HG02885 (cell line): ENCODE data around the gene CASP14.
"Not testable (repeated sequence)": the region's sequence is repeated elsewhere in the genome, so short reads cannot be mapped to it uniquely, and the experiment has no call there.

Source experiments
- ATAC-seq: cut with Tn5 transposase; IDR thresholded peaks from one replicate; pipeline ENCODE4 v1.9.1; 2021; ENCODE audit warnings: mild to moderate bottlenecking; ENCODE audit not compliant: unreplicated experiment, poor library complexity

Gene CASP14

GRCh38 chr19:15070386-15070785 lies 21.1 kb downstream of the CASP14 start:
- not testable (repeated sequence) for ATAC-seq

- ATAC-seq: no peak
Observed at GRCh38 chr19:15072930-15073647, 23.8 kb downstream of the CASP14 start.

GRCh38 chr19:15074371-15074770 lies 25.1 kb downstream of the CASP14 start:
- ATAC-seq: no peak

GRCh38 chr19:15075806-15076205 lies 26.5 kb downstream of the CASP14 start:
- no peak for ATAC-seq

GRCh38 chr19:15080002-15080401 lies 30.7 kb downstream of the CASP14 start:
- ATAC-seq: not testable (repeated sequence)

GRCh38 chr19:15081911-15082310 lies 32.6 kb downstream of the CASP14 start, which contains the start of gene OR1I1:
Gene OR1I1, plus strand, starts transcription at chr19:15082211. Its CDS starts 4,855 bp downstream, at chr19:15087066.
- no peak for ATAC-seq

- no peak for ATAC-seq
Observed at GRCh38 chr19:15087182-15087581, 37.9 kb downstream of the CASP14 start.

GRCh38 chr19:15091918-15092753 lies 42.9 kb downstream of the CASP14 start:
- no peak for ATAC-seq

- ATAC-seq: no peak
Observed at GRCh38 chr19:15093001-15093400, 43.7 kb downstream of the CASP14 start.

- no peak for ATAC-seq
Observed at GRCh38 chr19:15096223-15096622, 46.9 kb downstream of the CASP14 start.

- not testable (repeated sequence) for ATAC-seq
Observed at GRCh38 chr19:15097980-15098379, 48.7 kb downstream of the CASP14 start.

- no peak for ATAC-seq
Observed at GRCh38 chr19:15098460-15098859, 49.2 kb downstream of the CASP14 start.

GRCh38 chr19:15099017-15099582 lies 49.8 kb downstream of the CASP14 start:
- no peak for ATAC-seq

- ATAC-seq: no peak
Observed at GRCh38 chr19:15101479-15102082, 52.3 kb downstream of the CASP14 start.

GRCh38 chr19:15104003-15104402 lies 54.7 kb downstream of the CASP14 start:
- ATAC-seq: no peak

- ATAC-seq: no peak
Observed at GRCh38 chr19:15104411-15104810, 55.1 kb downstream of the CASP14 start.

- no peak for ATAC-seq
Observed at GRCh38 chr19:15105044-15105443, 55.8 kb downstream of the CASP14 start.

- ATAC-seq: no peak
Observed at GRCh38 chr19:15107061-15108010, 58.1 kb downstream of the CASP14 start, which contains the start of gene SYDE1. Gene SYDE1, plus strand, starts transcription at chr19:15107401. Its CDS starts 33 bp downstream, at chr19:15107434.
